GM12891 (cell line): ENCODE results near the gene ATOH7.

Experiments
- POLR2AphosphoS5 ChIP-seq: IDR thresholded peaks from 2 replicates; pipeline ENCODE4 v1.6.1; 2011; ENCODE audit warnings: low read depth, low read length, control low read depth
- TAF1 ChIP-seq: IDR thresholded peaks from 2 replicates; pipeline ENCODE4 v1.6.1; 2011; ENCODE audit warnings: low read depth, low read length, control low read depth

- no peak for TF ChIP-seq TAF1
- TF ChIP-seq POLR2AphosphoS5, result no peak
Observed at GRCh38 chr10:68280758-68281157, 48.8 kb upstream of the ATOH7 start.
